IPS-18a (cell line): ENCODE data around the gene C17orf75.
"Not testable (repeated sequence)": the region's sequence is repeated elsewhere in the genome, so short reads cannot be mapped to it uniquely, and the experiment has no call there.

Experiments used
- H3K27ac ChIP-seq: one replicate; pipeline ENCODE4 v1.5.1; 2013; ENCODE audit warnings: low read length
- H3K27me3 ChIP-seq: one replicate; pipeline ENCODE4 v1.6.1; 2013; ENCODE audit warnings: mild to moderate bottlenecking, low read length; ENCODE audit not compliant: control insufficient read depth, insufficient read depth
- H3K36me3 ChIP-seq: one replicate; pipeline ENCODE4 v1.6.1; 2013; ENCODE audit warnings: low read depth, low read length; ENCODE audit not compliant: control insufficient read depth
- H3K4me1 ChIP-seq: one replicate; pipeline ENCODE4 v1.6.1; 2013; ENCODE audit warnings: low read depth, low read length; ENCODE audit not compliant: control insufficient read depth
- H3K4me3 ChIP-seq: one replicate; pipeline ENCODE4 v1.5.1; 2013; ENCODE audit warnings: low read length
- H3K9ac ChIP-seq: one replicate; pipeline ENCODE4 v1.6.1; 2013; ENCODE audit warnings: mild to moderate bottlenecking, low read length, moderate library complexity
- H3K9me3 ChIP-seq: one replicate; pipeline ENCODE4 v1.6.1; 2013; ENCODE audit warnings: low read depth, low read length; ENCODE audit not compliant: control insufficient read depth

Gene C17orf75

DNA sequence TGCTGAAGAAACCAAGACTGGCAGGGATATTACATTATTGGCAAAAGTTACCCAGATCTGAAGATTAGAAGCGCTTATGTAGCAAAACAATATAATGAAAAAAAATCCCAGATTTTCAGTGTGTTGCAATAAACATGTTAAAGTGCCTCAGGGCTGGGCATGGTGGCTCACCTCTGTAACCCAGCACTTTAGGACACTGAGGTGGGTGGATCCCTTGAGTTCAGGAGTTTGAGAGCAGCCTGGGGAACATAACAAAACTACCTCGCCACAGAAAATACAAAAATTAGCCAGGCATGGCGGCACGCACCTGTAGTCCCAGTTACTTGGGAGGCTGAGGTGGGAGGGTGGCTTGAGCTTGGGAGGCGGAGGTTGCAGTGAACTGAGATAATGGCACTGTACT lies 14.8 kb upstream of the C17orf75 start:
- no peak overlapping the region for H3K4me3 ChIP-seq
- H3K9ac ChIP-seq = no peak overlapping the region
- H3K36me3 ChIP-seq = peaks cover 86% of the 10 kb centered on the region
- H3K4me1 ChIP-seq = peaks cover 6% of the 10 kb centered on the region
- H3K27me3 ChIP-seq = no peaks in the 10 kb centered on the region
- H3K27ac ChIP-seq = no peak overlapping the region
- no peaks in the 10 kb centered on the region for H3K9me3 ChIP-seq

DNA sequence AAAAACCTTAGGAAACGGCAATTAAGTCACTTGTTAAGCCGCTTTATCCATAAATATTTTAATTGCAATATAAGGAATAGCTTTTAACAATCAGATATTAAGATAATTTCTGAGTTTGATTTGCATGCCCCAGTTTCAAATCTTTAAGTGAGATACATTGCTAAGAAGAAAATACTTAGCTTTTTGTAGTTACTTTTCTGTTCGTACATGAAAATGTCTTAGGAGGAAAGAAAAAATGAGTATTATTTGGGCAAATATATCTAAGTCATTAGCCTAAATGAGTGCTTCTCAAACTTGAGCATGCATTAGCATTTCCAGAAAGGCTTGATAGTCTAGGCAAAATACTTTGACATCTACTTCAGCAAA lies 14.4 kb upstream of the C17orf75 start:
- Histone ChIP-seq H3K4me1 (peaks cover 9% of the 10 kb centered on the region), H3K9me3 (no peaks in the 10 kb centered on the region), H3K27me3 (no peaks in the 10 kb centered on the region), H3K27ac (no peak overlapping the region), H3K9ac (no peak overlapping the region), H3K4me3 (no peak overlapping the region), H3K36me3 (peaks cover 84% of the 10 kb centered on the region)

DNA sequence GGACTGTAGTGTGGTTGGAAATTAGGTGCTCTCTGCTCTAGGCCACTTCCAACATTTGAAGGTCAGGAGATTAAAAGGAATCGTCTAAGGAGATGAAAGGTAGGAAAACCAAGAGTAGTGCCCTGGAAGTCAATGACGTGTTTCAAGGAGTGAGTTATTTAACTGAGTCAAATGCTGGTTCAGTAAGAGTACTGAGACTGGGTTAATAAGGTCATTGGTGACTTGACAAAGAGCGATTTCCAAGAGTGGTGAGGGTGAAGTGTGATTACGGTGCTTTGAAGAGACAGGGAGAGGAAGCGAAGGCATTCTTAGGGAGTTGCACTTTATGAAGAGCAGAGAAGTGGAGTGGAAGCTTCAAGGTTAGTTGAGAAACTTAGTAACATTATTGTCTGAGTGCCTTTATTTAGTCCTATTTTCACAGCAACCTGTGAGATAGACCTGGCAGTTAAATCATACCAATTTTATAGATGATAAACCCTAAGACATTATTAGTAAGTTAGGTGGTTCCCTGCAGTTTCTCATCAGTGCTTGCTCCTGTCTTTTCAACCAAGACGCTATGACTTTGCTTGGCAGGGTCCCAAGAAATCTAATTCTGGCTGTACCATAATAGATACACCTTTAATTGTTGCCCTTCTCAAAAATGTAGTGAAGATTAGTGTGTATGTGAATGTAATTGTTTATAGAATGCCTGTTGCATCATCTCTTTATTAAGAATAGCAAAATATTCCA lies 13.8 kb upstream of the C17orf75 start:
- Histone ChIP-seq H3K9me3 (no peaks in the 10 kb centered on the region), H3K36me3 (peaks cover 79% of the 10 kb centered on the region), H3K4me3 (no peak overlapping the region), H3K9ac (no peak overlapping the region), H3K4me1 (peaks cover 9% of the 10 kb centered on the region), H3K27me3 (no peaks in the 10 kb centered on the region), H3K27ac (no peak overlapping the region)

DNA sequence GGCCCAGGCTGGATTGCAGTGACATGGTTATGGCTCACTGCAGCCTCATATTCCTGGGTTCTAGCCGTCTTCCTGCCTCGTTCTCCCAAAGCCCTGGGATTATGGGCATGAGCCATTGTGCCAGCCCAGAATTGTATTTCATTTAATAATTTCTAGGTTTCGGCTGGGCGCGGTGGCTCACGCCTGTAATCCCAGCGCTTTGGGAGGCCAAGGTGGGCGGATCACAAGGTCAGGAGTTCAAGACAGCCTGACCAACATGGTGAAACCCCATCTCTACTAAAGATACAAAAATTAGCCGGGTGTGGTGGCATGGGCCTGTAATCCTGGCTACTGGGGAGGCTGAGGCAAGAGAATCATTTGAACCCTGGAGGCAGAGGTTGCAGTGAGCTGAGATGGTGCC lies 10.8 kb upstream of the C17orf75 start:
- Histone ChIP-seq H3K36me3 (peaks cover 48% of the 10 kb centered on the region), H3K4me3 (peak overlapping the region; percentile 86)
- not testable (repeated sequence) for H3K9me3 ChIP-seq, H3K27me3 ChIP-seq, H3K9ac ChIP-seq, H3K27ac ChIP-seq, H3K4me1 ChIP-seq

DNA sequence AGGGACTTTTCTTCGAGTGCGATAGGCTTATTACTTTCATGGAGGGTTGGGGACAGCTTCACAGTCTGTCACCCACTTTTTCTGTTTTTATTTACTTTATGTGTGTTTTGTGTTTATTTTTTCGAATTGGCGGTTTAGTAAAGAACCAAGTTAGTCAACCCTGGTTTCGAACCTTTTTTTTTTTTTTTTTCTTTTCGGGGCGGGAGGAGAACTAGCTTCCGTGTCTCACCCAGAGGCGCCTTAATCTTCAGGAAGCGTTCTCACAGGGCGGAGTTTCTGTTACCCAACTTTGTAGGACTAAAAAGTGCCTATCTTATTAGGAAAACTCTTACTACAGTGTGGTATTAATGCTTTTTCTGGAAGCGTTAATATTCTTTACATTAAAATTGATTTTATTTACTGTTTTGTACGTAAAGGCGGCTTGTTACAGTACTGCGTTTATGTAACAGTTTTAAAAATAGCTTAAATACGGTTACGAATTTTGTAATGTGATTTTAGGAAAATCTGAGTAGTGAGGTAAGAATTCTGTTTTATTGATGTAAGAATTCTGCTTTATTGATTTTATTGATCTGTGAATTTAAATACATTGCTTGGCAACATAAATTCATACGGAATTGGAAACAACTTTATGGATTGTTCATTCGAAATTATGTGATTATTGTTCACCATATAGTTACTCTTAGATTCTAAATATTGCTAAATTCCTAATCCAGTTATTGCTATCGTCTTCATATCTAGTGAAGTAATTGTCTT lies 8.9 kb upstream of the C17orf75 start:
- Histone ChIP-seq H3K27ac (peak overlapping the region; percentile 75), H3K9ac (peak overlapping the region; percentile 96), H3K36me3 (peaks cover 32% of the 10 kb centered on the region), H3K27me3 (no peaks in the 10 kb centered on the region), H3K4me3 (peak overlapping the region; percentile 86), H3K4me1 (peaks cover 9% of the 10 kb centered on the region), H3K9me3 (no peaks in the 10 kb centered on the region)

DNA sequence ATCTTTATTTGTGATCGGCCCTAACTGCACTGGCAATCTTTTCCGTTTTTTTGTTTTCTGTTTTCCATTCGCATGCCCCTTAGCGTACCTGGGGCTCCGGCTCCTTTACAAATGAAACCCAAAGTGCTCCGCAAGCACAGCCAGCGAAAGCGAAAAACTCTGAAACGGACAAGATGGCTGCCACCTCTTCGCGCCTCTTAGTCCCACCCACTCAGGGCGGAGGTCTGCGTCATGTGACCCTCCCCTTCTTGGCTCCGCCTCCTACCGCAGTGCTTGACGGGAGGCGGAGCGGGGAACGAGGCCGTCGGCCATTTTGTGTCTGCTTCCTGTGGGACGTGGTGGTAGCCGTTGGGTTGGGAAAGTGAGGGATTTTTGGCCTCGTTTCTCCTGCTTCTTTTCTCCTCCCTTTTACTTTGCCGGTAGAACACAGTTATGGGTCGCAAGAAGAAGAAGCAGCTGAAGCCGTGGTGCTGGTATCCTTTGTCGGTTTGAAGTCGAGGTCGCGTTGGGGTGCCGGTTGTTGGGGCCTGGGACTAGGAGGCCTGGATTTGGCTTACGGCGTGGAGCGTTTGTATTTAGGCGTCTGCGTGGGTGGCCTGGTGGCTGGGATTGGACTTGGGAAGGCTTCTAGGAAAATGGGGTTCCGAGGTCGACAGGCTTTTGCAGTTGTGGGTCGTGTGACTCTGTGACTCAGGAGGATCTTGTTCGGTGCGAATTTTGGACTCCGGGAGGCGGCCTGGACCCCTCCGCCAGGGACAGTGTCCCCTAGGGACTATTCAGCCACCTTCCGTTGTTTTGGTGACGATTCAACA lies 8.1 kb upstream of the C17orf75 start, which contains the start of gene ZNF207:
Gene ZNF207 (plus strand): TSS at position 304 of the 812 bp plus-strand sequence. CDS start 129 bp downstream, at position 433.
- peaks cover 9% of the 10 kb centered on the region for H3K4me1 ChIP-seq

DNA sequence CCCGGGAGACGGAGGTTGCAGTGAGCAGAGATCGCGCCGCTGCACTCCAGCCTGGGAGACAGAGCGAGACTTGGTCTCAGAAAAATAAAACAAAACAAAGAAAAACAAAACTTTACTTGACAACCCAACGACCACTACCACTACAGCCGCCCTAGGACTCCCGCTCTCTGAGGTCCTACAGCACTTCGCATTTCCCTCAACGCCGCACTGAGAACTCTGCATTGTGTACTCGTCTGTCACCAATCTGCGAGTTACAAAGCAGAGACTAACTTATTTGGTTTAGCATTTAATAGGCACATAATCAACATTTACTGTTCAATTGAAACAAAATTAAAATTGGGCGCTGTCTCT lies 7.5 kb upstream of the C17orf75 start:
- no peaks in the 10 kb centered on the region for H3K9me3 ChIP-seq
- no peaks in the 10 kb centered on the region for H3K27me3 ChIP-seq
- peak overlapping the region; percentile 96 for H3K9ac ChIP-seq
- peaks cover 18% of the 10 kb centered on the region for H3K36me3 ChIP-seq
- H3K4me3 ChIP-seq = peak overlapping the region; percentile 86
- peak overlapping the region; percentile 88 for H3K27ac ChIP-seq
- peaks cover 9% of the 10 kb centered on the region for H3K4me1 ChIP-seq

More for the DNA sequence above, 8.1 kb upstream of the C17orf75 start, which contains the start of gene ZNF207:
- Histone ChIP-seq H3K9ac (peak within 1 kb of the TSS; percentile 96), H3K9me3 (no peaks in the 10 kb centered on the region), H3K27ac (peak within 1 kb of the TSS; percentile 88), H3K4me3 (peak within 1 kb of the TSS; percentile 86), H3K36me3 (peaks cover 24% of the 10 kb centered on the region), H3K27me3 (no peaks in the 10 kb centered on the region)

DNA sequence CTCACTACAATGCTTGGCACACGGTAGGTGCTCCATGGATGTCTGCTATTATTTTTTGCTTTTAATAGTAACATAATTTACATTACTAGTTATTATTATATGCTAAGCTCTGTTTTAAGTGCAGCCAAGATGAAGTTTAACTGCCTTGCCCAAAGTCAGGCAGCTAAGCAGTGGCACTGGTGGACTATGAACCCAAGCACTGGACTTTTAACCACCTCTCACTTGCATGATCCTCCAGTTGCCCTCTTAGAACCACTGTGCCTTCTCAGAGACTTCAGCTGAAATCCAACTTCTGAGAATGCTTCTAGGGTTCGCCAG lies 6.5 kb upstream of the C17orf75 start:
- Histone ChIP-seq H3K36me3 (peaks cover 10% of the 10 kb centered on the region), H3K9me3 (no peaks in the 10 kb centered on the region), H3K27ac (no peak overlapping the region), H3K4me3 (no peak overlapping the region), H3K9ac (no peak overlapping the region), H3K27me3 (no peaks in the 10 kb centered on the region), H3K4me1 (peaks cover 9% of the 10 kb centered on the region)

DNA sequence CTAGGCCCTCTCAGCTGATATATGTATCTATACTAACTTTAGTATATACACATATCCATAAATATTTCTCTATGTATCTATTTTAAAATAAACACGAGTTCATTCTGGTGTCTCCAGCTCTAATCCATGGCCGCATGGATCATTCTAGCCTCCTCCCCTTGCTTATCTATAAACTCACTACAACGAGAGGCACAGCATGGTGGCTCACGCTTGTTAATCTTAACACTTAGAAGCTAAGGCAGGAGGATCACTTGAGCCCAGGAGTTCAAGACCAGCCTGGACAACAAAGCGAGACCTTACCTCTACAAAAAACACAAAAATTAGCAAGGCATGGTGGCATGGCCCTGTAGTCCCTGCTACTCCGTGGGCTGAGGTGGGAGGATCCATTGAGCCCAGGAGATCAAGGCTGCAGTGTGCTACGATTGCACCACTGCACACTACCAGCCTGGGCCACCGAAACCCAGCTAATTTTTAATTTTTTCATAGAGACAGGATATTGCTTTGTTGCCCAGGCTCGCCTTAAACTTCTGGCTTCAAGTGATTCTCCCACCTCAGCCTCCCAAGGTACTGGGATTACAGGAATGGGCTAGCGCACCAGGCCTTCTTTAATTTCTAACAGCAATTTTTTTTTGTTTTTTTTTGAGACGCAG lies 4.1 kb upstream of the C17orf75 start:
- Histone ChIP-seq H3K4me1 (peaks cover 6% of the 10 kb centered on the region), H3K9ac (no peak overlapping the region), H3K36me3 (no peaks in the 10 kb centered on the region), H3K9me3 (no peaks in the 10 kb centered on the region), H3K27me3 (no peaks in the 10 kb centered on the region), H3K27ac (no peak overlapping the region), H3K4me3 (no peak overlapping the region)

DNA sequence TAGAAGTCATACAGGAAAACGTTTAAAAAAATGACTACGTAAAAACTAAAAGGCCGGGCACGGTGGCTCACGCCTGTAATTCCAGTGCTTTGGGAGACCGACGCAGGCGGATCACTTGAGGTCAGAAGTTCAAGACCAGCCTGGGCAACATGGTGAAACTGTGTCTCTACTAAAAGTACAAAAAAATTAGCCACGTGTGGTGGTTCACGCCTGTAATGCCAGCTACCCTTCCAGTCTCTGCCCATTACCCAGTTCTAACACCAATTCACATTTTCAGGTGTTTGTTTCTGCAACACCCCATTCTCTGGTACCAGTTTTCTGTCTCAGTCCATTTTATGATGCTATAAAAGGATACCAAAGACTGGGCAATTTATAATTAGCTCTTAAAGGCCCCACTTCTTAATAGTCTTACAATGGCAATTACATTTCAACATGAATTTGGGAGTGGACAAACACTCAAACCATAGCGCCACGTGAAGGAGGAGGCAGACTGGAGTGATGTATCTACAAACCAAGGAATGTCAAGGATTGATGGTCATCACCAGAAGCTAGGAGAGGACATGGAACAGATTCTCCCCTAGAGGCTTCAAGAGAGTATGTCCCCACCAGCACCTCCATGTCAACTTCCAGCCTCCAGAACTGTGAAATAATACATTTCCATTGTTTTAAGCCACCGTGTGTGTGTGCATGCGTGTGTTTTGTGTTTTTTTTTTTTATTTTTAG lies 791 bp upstream of the C17orf75 start:
- Histone ChIP-seq H3K4me3 (peak overlapping the region; percentile 75), H3K36me3 (peaks cover 16% of the 10 kb centered on the region), H3K27me3 (no peaks in the 10 kb centered on the region), H3K27ac (no peak overlapping the region), H3K4me1 (peaks cover 9% of the 10 kb centered on the region), H3K9ac (no peak overlapping the region), H3K9me3 (no peaks in the 10 kb centered on the region)
